HG02973 (cell line): Measurements from ENCODE around the gene SCG5.
"Not testable (repeated sequence)": the region's sequence is repeated elsewhere in the genome, so short reads cannot be mapped to it uniquely, and the experiment has no call there.

Experiments used
- ATAC-seq: cut with Tn5 transposase; IDR thresholded peaks from one replicate; pipeline ENCODE4 v1.9.1; 2021; ENCODE audit warnings: moderate library complexity; ENCODE audit not compliant: unreplicated experiment

SCG5 gene, protein sequence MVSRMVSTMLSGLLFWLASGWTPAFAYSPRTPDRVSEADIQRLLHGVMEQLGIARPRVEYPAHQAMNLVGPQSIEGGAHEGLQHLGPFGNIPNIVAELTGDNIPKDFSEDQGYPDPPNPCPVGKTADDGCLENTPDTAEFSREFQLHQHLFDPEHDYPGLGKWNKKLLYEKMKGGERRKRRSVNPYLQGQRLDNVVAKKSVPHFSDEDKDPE

GRCh38 chr15:32641517-32642059 lies at the start of gene SCG5:
SCG5 (plus strand) TSS chr15:32641710; CDS start chr15:32643593, 1,883 bp downstream.
- ATAC-seq: no peak

- ATAC-seq: not testable (repeated sequence)
Observed at GRCh38 chr15:32593151-32593550, 48.4 kb upstream of the SCG5 start, which contains the start of gene GOLGA8N. GOLGA8N (plus strand) TSS chr15:32593456.

DNA sequence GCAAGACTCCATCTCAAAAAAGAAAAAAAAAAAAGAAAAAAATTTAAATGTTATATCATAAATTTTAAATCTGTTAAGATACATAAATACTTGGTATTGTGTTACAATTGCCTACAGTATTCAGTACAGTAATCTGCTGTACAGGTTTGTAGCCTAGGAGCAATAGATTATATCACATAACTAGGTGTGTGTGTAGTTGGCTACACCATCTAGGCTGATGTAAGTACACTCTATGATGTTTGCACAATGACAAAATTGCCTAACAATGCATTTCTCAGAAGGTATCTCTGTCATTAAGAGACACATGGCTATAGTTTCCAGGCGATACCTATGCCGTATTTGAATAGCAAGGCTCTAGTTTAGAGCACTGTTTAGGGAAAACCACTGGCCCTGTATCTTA lies 32.0 kb upstream of the SCG5 start:
- ATAC-seq: not testable (repeated sequence)

GRCh38 chr15:32610719-32611118 lies 30.8 kb upstream of the SCG5 start:
- not testable (repeated sequence) for ATAC-seq

- peak; percentile 21 for ATAC-seq
Observed at GRCh38 chr15:32614712-32615050, 26.8 kb upstream of the SCG5 start.

DNA sequence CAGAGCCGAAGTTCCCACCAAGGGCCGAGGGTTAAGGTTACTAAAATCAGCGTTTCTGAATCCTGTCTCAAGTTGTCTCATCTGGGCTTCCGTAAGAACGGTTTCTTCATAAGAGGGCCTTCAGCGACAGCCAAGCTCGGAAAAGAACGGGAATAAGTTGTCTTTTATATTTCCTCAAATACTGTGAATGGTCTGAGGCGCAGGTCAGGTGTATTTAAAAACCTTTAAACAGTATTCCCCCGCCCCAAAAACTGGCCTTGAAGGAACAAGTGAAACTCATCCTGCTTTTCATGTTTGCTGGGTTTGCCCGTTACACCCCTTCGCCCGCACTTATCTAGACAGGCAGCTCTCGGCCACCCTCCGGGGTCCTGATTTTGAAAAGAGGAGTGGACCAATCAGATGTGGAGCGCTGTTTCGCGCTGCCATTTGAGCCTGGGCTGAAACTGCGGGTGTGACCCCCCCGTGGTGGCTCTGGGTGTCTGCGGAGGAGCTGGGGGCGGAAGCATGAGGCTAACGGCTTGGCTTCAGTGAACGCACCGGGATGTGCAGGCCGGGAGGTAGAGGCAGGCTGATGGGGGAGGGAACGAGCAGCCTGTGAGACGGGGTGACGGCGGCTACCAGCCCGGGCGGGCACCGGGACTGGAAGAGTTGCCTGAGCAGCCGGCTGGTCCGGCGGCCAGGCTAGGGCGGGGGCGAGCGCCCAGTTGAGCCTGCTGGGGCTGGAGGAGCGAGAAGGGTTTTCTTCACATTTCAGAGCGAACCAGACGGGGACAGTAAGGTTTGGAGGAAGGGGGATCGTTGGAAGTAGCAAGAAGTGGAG lies 26.2 kb upstream of the SCG5 start, which contains the start of gene ARHGAP11A:
TSS of gene ARHGAP11A (plus strand) at position 454 of the 820 bp plus-strand sequence. CDS start 708 bp downstream, outside the sequence.
- ATAC-seq: peak; percentile 57

DNA sequence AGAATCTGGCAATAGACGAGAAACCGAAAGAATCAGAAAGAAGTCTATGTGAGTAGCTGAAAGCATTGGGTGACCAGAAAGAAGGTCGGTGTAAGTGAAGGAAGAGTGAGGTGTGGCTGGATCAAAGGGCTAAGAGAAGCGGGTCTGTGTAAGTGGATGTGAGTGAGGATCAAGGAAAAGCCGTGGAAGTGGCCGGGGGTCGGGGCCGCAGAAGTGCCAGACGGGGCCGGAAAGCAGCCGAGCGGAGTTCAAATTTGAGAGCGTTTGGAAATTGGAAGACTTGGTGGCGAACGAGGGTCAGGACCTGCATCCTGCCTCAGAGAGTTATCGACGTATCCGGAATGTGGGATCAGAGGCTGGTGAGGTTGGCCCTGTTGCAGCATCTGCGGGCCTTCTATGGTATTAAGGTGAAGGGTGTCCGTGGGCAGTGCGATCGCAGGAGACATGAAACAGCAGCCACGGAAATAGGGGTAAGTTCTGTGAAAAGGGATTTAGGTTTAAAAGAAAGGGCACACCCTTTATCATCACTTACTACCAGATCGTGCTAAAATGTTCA lies 25.6 kb upstream of the SCG5 start:
- peak; percentile 24 for ATAC-seq

DNA sequence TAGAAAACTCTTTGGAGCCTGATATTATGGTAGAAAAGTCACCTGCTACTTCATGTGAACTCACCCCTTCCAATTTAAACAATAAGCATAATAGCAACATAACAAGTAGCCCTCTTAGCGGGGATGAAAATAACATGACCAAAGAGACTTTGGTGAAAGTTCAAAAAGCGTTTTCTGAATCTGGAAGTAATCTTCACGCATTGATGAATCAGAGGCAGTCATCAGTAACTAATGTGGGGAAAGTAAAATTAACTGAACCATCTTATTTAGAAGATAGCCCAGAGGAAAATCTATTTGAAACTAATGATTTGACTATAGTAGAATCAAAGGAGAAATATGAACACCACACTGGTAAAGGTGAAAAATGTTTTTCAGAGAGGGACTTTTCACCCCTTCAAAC lies 5.1 kb upstream of the SCG5 start:
- ATAC-seq: no peak

DNA sequence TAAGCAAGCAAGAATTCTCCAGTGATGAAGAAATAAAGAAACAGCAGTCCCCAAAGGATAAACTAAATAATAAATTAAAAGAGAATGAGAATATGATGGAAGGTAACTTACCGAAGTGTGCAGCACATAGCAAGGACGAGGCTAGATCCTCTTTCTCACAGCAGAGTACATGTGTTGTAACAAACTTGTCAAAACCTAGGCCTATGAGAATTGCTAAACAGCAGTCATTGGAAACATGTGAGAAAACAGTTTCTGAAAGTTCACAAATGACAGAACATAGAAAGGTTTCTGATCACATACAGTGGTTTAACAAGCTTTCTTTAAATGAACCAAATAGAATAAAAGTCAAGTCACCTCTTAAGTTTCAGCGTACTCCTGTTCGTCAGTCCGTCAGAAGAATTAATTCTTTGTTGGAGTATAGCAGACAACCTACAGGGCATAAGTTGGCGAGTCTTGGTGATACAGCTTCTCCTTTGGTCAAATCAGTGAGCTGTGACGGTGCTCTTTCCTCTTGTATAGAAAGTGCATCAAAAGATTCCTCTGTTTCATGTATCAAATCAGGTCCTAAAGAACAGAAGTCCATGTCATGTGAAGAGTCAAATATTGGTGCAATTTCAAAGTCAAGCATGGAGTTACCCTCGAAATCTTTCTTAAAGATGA lies 4.5 kb upstream of the SCG5 start:
- no peak for ATAC-seq

GRCh38 chr15:32637704-32638103 lies 3.8 kb upstream of the SCG5 start:
- ATAC-seq: no peak

- ATAC-seq: no peak
Observed at GRCh38 chr15:32642667-32643435, 1.3 kb downstream of the SCG5 start.

- no peak for ATAC-seq
Observed at GRCh38 chr15:32643907-32644445, 2.5 kb downstream of the SCG5 start.

DNA sequence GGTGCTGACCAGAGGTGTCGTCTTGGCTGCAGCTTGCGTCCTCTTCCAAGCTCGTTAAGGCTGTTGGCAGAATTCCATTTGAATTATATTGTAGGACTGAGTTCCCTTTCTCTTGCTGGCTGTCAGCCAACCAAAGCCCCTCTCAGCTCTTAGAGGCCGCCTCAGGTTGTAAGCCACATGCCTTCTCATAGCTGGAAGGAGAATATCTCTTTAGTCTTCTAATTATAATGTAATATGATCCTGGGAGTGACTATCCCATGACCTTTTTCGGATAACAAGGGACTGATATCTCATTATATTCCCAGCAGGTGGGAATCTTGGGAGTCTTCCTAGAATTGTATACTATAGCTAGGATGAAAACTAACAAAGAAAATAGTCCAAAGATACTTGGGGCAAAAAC lies 4.8 kb downstream of the SCG5 start:
- no peak for ATAC-seq

DNA sequence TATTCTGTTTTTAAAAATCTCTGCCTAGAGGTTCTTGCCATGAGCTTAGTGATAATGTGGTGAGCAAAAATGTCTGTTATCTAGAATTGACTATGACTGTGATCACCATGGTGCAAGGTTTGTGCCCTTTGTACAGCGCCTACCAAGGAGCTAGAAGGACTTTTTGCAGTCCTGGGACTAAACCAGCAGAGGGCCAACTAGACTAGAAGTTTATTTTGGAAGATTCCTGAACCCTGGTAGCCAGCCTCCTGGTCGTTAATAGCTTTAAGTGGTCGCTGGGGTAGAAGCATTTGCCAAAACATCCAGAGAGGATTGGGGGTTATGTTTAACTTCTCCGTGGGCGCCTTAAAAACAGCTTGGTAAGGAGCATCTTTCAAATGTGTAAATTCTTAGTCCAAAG lies 7.8 kb downstream of the SCG5 start:
- no peak for ATAC-seq

DNA sequence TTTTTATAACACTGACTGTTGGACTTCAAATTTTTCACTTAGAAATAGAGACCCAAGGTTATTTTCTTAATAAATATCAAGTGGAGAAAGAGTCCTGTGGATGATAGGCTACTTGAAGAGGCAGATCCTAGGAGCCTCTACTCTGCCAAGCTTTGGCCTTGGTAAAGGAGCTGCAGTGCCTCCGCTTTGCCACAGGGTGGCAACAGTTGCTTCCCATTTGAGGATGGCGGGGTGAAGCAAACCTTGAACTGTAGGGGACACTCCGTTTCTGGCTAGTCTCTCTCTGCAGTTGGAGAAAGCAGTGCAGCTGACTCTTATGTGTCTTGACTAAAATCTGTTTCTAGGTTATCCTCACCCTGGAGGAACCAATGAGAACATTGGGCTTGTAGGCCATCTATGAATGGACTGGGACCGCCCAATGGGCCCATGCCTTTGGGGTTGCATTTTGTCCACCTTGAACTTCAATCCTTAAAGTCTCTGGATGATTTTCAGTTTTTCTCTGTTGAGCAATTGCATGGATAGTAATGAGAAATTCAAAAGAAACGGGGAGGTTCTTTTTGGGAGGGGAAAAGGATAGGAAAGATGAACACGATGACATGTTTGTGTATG lies 9.8 kb downstream of the SCG5 start:
- ATAC-seq: peak; percentile 81

GRCh38 chr15:32652178-32652577 lies 10.7 kb downstream of the SCG5 start:
- no peak for ATAC-seq

GRCh38 chr15:32656091-32656490 lies 14.6 kb downstream of the SCG5 start:
- no peak for ATAC-seq

DNA sequence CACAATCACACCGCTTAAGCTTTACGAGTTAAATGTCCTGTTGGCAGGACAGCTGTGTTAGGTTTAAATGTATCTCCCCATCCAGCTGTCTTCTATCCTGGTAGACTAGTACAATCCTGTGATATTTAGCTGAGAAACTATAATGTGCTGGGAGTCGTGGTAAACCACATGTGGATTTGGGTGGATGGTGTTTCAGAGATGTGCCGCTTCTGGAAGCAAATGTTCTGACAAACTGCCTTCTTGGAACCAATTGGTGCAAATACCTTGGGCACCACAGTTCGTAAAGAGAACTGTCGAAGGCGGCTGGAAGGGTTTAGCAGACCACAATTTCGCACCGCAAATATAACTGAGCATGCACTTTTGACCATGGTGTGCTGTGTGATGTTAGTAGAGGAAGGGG lies 15.0 kb downstream of the SCG5 start:
- no peak for ATAC-seq

DNA sequence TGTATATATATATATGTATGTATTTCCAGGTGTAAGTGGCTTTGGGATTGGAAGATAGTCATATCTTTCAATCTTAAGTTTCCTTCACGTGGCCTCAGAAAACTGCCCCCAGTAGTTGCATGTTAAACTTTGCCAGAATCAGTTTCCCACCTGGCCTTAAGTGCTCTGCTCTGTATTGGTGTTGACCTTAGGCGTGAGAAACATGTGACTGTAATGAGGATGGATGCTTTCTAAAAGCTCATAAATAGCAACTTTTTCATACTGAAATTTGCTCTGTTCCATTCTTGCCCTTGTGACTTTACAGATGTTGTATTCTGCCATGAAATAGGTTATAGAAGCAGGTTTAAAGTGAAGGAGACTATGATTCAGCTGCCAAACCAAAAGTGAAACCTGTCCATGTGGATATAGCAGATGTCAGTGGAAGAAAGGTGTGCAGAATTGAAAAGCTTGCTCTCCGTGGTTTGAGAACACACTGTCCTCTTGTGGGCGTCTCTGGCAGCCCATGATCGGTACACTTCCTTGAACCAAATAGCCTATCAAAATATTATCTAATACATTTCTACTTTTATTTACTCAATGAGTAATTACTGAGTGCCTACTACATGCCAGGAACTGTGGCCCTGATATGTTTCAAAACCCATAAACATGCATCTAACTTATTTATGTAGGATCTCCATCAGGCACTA lies 15.8 kb downstream of the SCG5 start:
- ATAC-seq: peak; percentile 54
